DMS53 (cell line): Measurements from ENCODE around the gene PTPRT.
"Not testable (repeated sequence)": the region's sequence is repeated elsewhere in the genome, so short reads cannot be mapped to it uniquely, and the experiment has no call there.

Source experiments
- DNase-seq: peaks from one replicate; lab custom pipeline; 2025; lab: John Stamatoyannopoulos, UW

PTPRT gene

DNA sequence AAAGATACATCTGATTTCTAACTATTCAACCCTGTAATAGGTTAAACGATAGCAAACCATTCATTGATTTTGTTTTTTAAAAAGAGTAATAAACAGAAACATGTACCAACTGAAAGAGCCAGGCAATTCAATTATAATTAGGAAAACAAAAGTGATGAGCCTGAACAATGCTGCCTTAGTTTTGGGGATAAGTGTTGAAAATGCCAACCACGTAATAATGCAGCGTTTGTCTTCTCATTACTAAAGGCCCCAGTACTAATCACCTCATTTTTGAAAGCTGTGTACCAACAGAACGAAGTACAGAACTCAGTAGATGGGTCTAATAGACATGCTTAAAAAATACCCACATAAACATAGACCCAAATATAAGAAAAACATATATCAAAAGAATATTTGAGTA, 907.9 kb downstream of the PTPRT start:
- no peak for DNase-seq

DNA sequence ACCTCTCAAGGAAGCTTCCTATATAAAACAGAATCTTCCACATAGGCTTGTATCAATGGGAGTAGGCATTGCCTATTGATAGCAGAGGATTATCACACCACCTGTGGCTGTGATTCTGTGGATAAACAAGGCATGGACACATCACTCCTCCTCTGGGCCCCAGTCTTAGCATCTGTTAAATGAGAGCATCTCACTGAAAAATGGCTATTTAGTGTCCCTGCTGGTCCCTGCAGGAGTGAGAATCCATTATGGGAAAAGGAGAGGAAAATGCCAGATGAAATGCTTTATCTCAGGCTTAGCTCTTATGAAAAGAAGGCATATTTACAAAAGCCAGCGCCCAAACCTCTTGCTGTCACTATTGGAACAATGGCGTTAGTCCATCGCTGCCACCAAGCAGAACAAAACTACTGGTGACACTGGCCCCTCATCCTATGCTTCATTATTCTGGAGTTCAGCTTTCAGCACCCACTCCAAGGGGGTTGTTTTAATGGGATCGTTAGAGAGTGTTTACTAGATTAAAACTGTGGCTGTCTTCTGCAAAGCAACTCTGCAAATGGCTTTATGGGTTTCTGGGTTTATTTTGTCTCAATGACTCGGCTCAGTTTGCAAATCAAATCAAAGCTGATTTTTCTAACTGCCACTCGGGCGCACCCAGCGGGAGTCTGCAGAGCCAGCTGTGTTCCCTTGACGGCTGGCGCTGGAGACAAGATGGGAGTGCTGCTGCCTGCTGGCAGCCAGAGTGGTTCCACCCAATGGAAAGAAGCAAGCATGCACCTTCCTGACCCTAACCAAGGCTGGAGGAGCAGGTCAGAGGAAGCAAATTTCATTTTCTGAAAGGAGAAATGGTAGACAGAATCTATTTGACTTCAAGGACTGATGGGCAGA, 912.7 kb downstream of the PTPRT start:
- no peak for DNase-seq

- DNase-seq = no peak
Measured at GRCh38 chr20:42274986-42275385, 914.7 kb downstream of the PTPRT start.

DNA sequence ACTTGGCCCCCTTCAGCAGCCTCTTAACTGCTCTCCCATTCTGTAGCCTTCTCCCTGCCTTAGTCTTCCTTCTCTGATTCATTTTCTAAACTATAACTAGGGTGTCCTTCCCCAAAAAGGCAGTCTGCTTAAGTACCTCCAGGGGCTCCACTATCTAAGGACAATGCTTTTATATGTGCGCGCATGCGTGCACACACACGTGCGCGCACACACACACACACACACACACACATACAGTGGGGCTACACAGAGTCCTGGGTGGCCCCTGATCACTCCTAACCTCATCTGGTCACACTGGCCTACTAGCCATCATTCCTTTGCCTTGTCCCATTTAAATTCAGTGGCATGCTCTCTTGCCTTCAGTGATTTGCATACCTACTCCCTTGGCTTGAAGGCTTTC, 917.2 kb downstream of the PTPRT start:
- no peak for DNase-seq

DNA sequence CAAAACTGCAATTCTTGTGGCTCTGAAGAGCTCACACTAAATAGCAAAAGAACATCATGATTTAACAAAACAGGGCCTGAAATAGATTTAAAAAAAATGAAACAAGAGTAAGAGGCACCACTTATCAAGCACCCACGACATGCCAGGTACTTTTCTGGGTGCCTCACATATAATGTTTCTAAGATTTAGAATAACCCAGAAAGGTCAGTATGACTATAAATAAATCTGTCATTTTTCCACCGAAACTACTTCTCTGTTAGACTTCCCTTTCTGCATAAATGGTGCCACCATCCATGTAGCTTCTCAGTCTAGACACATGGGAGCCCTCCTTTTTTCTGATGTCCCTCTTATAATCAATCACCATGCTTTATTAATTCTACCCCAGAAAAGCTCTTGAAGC, 919.2 kb downstream of the PTPRT start:
- no peak for DNase-seq

DNA sequence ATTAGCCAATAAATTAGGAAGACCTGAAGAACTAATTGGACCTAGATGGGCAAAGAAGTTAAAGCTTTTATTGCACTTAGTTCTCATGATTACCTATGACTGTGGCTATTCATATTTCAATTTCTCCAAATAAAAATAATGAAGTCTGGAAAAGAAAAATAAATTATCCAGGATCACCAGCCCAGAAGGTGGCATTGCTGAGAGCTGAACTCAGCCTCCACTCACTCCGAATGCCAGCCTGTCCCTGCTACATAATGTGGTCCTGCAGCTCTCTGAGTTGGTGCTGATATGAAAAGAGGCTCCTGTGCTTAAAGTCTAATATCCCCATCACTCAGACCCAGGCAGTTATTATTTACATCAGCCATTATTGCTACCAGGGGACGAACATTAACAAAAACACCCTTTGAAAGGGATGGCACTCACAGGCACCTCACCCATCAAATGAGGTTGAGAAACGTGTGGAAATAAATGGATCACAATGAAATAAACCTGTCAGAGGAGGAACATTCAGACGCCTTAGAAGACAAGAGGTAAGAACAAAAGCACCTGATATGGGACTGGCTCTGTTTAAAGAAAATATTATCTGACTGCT, 921.8 kb downstream of the PTPRT start:
- DNase-seq = no peak

DNA sequence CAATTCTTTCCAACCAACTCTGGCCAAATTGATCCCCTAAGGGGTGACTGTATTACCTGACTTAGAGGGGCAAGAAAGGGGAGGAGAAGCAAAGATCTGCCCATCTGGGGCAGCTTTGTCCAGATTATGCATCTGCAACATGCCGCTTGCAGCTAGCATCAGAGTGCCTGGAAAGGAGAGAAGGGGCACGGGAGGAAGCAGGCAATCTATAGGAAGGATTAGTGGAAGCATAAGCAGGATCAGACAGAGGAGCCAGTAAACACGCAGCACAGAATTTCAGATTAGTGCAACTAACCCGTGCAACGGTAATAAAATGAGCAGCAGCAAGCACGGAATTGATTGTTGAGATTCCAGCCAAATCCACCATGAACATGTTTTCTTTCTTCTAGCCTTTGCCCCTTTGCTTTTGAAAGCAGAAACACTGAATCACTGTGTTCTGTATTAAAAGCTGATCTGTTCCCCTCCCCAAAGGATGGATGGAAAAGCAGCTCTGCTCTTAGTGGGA, 927.9 kb downstream of the PTPRT start:
- DNase-seq = no peak

GRCh38 chr20:42260184-42260583, 929.5 kb downstream of the PTPRT start:
- DNase-seq = no peak

GRCh38 chr20:42259389-42259788, 930.3 kb downstream of the PTPRT start:
- no peak for DNase-seq

DNA sequence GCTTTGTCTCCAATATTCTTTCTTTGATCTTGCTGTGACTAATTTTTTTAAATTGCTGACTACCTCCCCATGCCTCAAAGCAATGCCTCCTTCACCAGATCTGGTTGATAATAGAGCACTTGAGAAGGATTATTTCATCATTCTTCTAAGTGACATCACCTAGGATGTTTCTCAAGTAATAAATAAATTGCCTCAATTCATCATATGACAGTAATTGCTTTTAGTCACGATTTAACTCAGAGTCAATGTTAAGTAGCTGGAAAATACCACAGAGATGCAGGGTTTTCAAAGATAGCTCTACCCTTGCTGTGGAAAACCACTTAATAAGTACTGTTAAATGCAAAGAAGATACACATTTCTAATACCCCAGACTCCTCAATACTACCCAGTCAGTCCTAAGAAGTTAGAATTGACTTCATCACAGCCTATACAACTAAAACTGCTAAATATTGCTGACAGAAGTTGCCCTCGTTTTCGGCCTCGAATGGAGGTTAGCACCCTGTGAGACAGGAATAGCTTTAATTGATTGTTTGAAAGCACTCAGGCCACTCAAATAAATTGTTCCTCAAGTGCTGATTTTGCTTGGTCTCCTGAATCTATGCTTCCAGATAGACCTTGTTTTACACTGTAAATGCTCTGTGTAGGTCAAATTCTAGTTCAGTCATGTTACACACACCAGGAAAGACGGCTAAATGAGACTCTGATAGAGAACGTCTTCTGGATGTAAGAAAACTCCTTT, 931.0 kb downstream of the PTPRT start:
- DNase-seq = no peak

GRCh38 chr20:42255821-42256220, 933.9 kb downstream of the PTPRT start:
- DNase-seq = no peak

DNA sequence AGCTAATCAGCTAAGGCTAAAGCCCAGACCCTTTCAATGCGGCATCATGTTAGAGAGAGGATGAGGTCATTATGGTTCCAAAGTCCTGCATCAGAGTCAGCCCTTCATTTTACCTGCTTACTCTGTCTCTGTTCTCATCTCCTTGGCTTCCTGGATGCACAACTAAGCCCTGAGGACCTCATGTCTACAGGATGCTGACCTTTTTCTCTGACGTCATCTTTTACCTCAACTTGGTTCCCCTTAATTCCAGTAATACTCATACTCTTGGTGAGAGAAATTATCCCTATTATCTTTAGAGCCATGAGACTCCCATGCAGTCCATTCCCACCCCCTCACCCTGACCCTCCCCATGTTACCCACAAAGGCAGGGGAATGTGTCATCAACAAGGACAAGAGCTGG, 935.0 kb downstream of the PTPRT start:
- no peak for DNase-seq

DNA sequence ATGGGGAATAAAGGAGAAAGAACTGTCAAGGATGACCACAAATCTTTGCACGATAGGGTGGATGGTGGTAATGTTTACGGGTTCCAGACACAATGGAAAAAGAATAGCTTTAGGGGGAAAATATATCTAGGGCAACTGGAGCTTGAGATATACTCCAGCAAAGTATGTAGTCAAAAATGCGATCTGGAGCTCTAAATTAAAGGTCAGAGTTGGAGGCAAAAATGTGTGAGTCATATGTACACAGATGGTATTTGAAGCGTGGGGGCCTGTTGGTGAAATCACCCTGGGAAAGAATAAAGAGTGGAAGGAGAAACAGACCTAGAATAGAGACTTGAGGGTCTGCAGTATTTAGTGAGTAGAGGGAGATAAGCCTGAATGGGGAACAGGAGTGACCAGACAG, 937.6 kb downstream of the PTPRT start:
- DNase-seq = no peak

DNA sequence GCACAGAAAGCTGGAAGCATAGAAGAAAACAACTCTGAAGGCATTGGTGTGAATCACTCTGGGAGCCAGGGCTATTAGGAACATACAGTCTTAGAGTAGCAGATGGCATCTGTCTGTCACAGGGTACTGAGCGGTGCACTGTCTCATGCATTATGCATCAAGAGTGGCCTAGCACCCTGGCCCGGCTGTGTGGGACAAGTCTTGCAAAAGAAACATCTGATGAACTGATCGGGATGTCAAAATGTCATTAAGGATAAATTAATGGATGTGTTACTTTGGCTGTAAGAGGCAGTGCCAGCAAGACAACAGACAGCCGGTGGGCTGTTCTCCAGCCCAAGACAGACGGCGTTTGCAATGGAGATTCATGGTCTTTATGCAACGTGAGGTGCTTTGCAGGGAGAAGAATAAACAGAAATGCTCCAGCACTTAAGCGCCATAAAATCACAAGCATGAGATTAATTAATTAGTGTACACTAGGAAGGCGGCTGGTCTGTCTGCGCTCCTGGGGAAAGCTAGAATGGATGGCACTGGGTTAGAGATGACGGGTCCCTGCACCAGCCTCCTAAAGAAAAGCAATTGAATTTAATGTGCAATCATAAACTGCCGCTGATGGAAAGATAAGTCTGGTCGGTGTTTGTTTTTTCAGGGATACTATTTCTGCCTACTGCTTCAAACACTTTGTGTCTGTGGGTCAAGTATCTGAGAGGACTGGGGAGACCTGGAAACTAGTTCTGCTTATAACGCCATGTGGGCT, 970.9 kb downstream of the PTPRT start:
- no peak for DNase-seq

DNA sequence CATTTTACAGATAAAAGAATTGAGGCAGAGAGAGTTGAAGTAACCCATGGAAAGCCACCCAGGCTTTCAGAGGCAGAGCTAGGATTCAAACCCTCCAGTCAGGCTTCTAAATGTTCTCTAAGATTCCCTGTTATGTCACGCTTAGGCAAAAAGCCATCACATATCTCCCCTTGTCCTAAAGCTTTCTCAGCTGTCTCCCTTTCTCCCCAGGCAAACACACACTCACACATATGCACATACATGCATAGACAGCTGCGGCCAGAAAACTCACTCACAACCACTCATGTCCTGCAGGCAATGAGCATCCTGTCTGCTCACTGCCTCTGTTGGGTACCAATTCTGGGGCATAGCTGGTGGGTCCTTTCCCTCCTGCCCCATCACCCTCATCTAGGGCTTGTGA, 975.6 kb downstream of the PTPRT start:
- DNase-seq = no peak

DNA sequence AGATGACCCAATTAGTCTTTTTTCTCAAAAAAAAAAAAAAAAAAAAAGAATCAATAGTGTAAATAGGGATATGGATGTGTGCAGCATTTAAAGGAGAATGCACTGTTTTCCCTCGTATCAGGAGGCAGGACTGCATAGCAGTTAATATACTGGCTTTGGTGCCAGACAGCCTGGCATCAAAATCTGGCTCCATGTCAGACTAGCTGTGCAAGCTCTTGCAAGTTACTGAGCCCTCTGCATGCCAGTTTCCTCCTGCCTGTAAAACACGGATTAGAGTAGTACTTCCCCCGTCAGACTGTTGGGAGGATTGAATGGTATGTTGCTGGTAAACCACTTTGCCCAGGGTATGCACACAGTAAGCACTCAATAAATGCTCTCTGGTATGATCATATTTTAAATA, 977.3 kb downstream of the PTPRT start:
- no peak for DNase-seq

- not testable (repeated sequence) for DNase-seq
Measured at GRCh38 chr20:42206557-42206956, 983.1 kb downstream of the PTPRT start.

DNA sequence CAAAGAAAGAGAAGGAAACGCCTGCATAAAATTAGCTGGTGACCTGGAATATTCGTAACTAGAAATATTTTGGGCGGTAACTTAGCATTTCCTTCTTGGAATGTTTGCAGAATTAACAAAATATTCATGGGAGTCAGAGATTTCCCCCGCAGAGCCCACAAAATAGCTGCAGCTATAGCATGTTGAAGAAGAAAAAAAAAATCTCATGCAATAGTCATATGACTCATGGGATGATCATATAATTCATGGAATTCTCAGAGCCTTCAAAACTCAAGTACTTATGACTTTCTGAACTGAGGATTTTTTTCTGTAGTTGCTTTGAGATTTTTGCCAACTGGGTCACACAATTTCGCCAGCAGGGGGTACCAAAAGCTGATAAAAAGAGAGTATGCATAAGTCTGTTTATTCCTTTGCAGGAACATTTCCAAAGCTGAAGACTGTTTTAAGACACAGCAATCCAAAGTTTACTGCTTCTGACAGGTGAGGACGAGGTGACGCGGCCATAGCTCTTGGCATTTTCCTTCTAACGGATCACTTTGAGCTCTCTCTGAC, 985.5 kb downstream of the PTPRT start:
- peak; percentile 29 for DNase-seq

DNA sequence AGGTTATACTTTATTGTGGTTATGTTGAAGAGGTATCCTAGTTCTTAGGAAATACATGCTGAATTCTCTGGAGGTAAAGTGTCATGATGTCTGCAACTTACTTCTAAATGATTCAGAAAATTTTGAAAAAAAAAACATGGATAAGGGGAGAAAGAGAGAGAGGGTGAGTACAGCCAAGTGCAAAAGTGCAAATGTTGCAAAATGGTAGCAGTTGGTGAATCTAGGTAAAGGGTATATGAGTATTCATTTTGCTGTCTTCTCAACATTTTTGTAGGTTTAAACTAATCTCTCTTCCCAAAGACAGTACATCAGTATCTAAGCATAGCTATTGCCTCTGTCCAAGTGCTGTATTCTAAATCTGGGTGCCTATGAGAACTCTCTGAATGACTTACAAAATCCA, 992.1 kb downstream of the PTPRT start:
- no peak for DNase-seq

DNA sequence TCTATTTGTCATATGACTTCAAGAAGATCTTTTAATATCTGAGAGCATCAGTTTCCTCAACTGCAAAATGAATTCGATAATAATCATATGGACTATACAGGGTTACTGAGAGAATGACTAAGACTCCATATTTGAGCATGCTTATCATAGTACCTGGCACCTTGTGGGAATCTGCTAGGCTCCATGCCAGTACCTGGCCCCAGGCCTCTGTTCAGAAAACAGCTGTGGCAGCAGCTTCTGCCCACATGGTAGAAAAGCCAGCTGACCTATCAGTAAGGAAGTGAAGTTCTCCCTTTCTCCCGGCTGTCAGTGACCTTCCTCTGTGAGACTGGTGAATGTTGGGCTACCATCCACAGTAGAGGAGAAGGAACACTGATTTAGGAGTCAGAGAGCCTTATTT, 996.6 kb downstream of the PTPRT start:
- DNase-seq = no peak

DNA sequence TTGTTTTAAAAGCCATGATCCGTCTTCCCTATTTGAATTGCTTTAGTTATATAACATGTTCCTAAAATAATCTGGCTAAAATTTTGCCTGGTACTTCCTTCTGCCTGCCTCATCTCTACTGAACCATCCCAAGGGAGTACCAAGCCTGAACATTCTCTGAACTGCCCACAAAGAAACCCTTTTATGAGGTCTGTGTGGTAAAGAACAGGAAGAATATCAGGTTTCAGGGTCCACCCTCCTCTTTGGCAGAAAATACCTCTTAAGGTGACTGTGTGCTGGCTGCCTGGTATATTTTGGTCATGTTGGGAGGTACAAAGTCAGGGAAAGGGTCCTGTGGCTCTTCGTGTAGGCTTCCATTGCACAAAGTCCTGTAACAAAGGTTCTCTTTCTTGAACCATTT, 997.4 kb downstream of the PTPRT start:
- DNase-seq = no peak
